ENCODE data around the gene CYSTM1.

DNA sequence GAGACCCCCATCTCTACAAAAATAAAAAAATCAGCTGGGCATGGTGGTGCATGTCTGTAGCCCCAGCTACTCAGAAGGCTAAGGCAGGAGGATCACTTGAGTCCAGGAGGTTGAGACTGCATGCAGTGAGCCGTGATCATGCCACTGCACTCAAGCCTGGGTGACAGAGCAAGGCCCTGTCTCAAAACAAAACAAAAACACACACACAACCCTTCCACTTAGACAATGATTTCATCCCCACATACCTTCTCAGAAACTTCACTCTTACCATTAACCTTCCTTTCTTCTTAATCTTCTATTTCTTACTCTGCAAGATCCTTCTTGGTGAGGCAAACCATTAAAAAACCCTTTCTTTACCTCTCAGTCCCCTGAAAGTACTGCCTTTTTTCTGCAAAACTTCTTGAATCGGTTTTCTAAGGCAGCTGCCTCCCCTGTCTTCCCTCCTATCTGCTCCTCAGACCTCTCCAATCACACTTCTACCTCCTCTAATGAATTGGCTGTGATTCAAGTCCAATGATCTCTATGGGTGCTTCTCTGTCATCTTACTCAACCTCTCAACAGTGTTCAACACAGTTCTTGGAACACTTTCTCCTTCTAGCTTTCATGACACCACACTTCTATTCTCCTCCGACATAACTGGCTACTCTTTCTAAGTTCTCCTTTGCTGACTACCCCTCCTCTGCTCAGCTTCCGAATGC is 80.6 kb downstream of the CYSTM1 start:
- TF ChIP-seq, protein P1, sequence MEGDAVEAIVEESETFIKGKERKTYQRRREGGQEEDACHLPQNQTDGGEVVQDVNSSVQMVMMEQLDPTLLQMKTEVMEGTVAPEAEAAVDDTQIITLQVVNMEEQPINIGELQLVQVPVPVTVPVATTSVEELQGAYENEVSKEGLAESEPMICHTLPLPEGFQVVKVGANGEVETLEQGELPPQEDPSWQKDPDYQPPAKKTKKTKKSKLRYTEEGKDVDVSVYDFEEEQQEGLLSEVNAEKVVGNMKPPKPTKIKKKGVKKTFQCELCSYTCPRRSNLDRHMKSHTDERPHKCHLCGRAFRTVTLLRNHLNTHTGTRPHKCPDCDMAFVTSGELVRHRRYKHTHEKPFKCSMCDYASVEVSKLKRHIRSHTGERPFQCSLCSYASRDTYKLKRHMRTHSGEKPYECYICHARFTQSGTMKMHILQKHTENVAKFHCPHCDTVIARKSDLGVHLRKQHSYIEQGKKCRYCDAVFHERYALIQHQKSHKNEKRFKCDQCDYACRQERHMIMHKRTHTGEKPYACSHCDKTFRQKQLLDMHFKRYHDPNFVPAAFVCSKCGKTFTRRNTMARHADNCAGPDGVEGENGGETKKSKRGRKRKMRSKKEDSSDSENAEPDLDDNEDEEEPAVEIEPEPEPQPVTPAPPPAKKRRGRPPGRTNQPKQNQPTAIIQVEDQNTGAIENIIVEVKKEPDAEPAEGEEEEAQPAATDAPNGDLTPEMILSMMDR (conservative IDR thresholded peaks at IDR 0.05): no peak
- no peak for TF ChIP-seq EZH2 (IDR thresholded peaks at IDR 0.05; ENCODE audit: low read depth)
